ENCODE measurements around the gene UTS2B.

UTS2B gene

GRCh38 chr3:191238321-191238817 lies 92.0 kb downstream of the UTS2B start:
- no peak for DNase-seq (ENCODE audit: low spot score)

GRCh38 chr3:191237047-191237882 lies 93.1 kb downstream of the UTS2B start:
- no peak for DNase-seq (ENCODE audit: low spot score)

GRCh38 chr3:191236646-191237045 lies 93.7 kb downstream of the UTS2B start:
- DNase-seq (ENCODE audit: low spot score): no peak

- DNase-seq (ENCODE audit: low spot score): no peak
Observed at GRCh38 chr3:191235331-191236314, 94.7 kb downstream of the UTS2B start.

- DNase-seq (ENCODE audit: low spot score): no peak
Observed at GRCh38 chr3:191234216-191234615, 96.1 kb downstream of the UTS2B start.

GRCh38 chr3:191227541-191227940 lies 102.8 kb downstream of the UTS2B start:
- DNase-seq (ENCODE audit: low spot score): no peak

GRCh38 chr3:191221638-191222037 lies 108.7 kb downstream of the UTS2B start:
- DNase-seq (ENCODE audit: low spot score): no peak

- DNase-seq (ENCODE audit: low spot score): no peak
Observed at GRCh38 chr3:191220908-191221307, 109.4 kb downstream of the UTS2B start.

- DNase-seq (ENCODE audit: low spot score): no peak
Observed at GRCh38 chr3:191217301-191217700, 113.0 kb downstream of the UTS2B start.

All from RKO (cell line).